Measurements from ENCODE around the gene HNRNPR.
"Not testable (repeated sequence)": the region's sequence is repeated elsewhere in the genome, so short reads cannot be mapped to it uniquely, and the experiment has no call there.

Gene HNRNPR

GRCh38 chr1:23273450-23274133 lies 70.5 kb downstream of the HNRNPR start:
- H3K27ac ChIP-seq (ENCODE audit: low read depth, low read length): no peak overlapping the region

GRCh38 chr1:23263380-23263887 lies 80.7 kb downstream of the HNRNPR start:
- H3K9ac ChIP-seq (ENCODE audit: low read length in 5 of 5): no peak overlapping the region
- no peak overlapping the region for H3K27ac ChIP-seq (ENCODE audit: low read depth, low read length)
- H3K4me3 ChIP-seq (ENCODE audit: low read depth in 1 of 5, low read length in 5 of 5): no peak overlapping the region
- no peaks in the 10 kb centered on the region for H3K9me3 ChIP-seq (ENCODE audit: control insufficient read depth in 5 of 5, low read length in 5 of 5)
- H3K36me3 ChIP-seq (ENCODE audit: control insufficient read depth in 5 of 5, insufficient read depth in 5 of 5, low read length in 5 of 5): no peaks in the 10 kb centered on the region
- H3K4me1 ChIP-seq (ENCODE audit: control insufficient read depth in 5 of 5, insufficient read depth in 5 of 5, low read length in 5 of 5): no peaks in the 10 kb centered on the region
- H3K27me3 ChIP-seq (ENCODE audit: control insufficient read depth in 5 of 5, insufficient read depth in 4 of 5, low read length in 5 of 5): no peaks in the 10 kb centered on the region

More at GRCh38 chr1:23273450-23274133, 70.5 kb downstream of the HNRNPR start:
- Histone ChIP-seq H3K4me1 (ENCODE audit: control insufficient read depth in 5 of 5, insufficient read depth in 5 of 5, low read length in 5 of 5) (no peaks in the 10 kb centered on the region), H3K9me3 (ENCODE audit: control insufficient read depth in 5 of 5, low read length in 5 of 5) (no peaks in the 10 kb centered on the region), H3K4me3 (ENCODE audit: low read depth in 1 of 5, low read length in 5 of 5) (no peak overlapping the region), H3K27me3 (ENCODE audit: control insufficient read depth in 5 of 5, insufficient read depth in 4 of 5, low read length in 5 of 5) (no peaks in the 10 kb centered on the region), H3K36me3 (ENCODE audit: control insufficient read depth in 5 of 5, insufficient read depth in 5 of 5, low read length in 5 of 5) (no peaks in the 10 kb centered on the region), H3K9ac (ENCODE audit: low read length in 5 of 5) (no peak overlapping the region)

- not testable (repeated sequence) for H3K4me1 ChIP-seq (ENCODE audit: control insufficient read depth in 5 of 5, insufficient read depth in 5 of 5, low read length in 5 of 5); H3K4me3 ChIP-seq (ENCODE audit: low read depth in 1 of 5, low read length in 5 of 5); H3K36me3 ChIP-seq (ENCODE audit: control insufficient read depth in 5 of 5, insufficient read depth in 5 of 5, low read length in 5 of 5); H3K27ac ChIP-seq (ENCODE audit: low read depth, low read length); H3K9ac ChIP-seq (ENCODE audit: low read length in 5 of 5); H3K9me3 ChIP-seq (ENCODE audit: control insufficient read depth in 5 of 5, low read length in 5 of 5); H3K27me3 ChIP-seq (ENCODE audit: control insufficient read depth in 5 of 5, insufficient read depth in 4 of 5, low read length in 5 of 5)
Measured at GRCh38 chr1:23258082-23258481, 86.0 kb downstream of the HNRNPR start.

- H3K9me3 ChIP-seq (ENCODE audit: control insufficient read depth in 5 of 5, low read length in 5 of 5); H3K27ac ChIP-seq (ENCODE audit: low read depth, low read length); H3K36me3 ChIP-seq (ENCODE audit: control insufficient read depth in 5 of 5, insufficient read depth in 5 of 5, low read length in 5 of 5); H3K4me3 ChIP-seq (ENCODE audit: low read depth in 1 of 5, low read length in 5 of 5); H3K4me1 ChIP-seq (ENCODE audit: control insufficient read depth in 5 of 5, insufficient read depth in 5 of 5, low read length in 5 of 5); H3K9ac ChIP-seq (ENCODE audit: low read length in 5 of 5); H3K27me3 ChIP-seq (ENCODE audit: control insufficient read depth in 5 of 5, insufficient read depth in 4 of 5, low read length in 5 of 5): not testable (repeated sequence)
Measured at GRCh38 chr1:23257371-23257770, 86.7 kb downstream of the HNRNPR start.
